Dedifferentiated amniotic fluid mesenchymal stem cell (primary cell): Measurements from ENCODE around the gene INPP5A.
"Not testable (repeated sequence)": the region's sequence is repeated elsewhere in the genome, so short reads cannot be mapped to it uniquely, and the experiment has no call there.

Experiments
- DNase-seq: peaks from one replicate; pipeline ENCODE4 v3.0.0-alpha.2; 2016; ENCODE audit errors: extremely low spot score

INPP5A gene

GRCh38 chr10:132562916-132563456 lies 25.4 kb downstream of the INPP5A start:
- DNase-seq = no peak

- no peak for DNase-seq
These were observed 26.1 kb downstream of the INPP5A start for GRCh38 chr10:132563485-132564248.

GRCh38 chr10:132564249-132564605 lies 26.6 kb downstream of the INPP5A start:
- no peak for DNase-seq

GRCh38 chr10:132564690-132565089 lies 27.1 kb downstream of the INPP5A start:
- DNase-seq = no peak

- DNase-seq = no peak
These were observed 28.1 kb downstream of the INPP5A start for GRCh38 chr10:132565516-132566209.

- no peak for DNase-seq
These were observed 29.3 kb downstream of the INPP5A start for GRCh38 chr10:132566892-132567291.

GRCh38 chr10:132570265-132570664 lies 32.7 kb downstream of the INPP5A start:
- DNase-seq = no peak

- no peak for DNase-seq
These were observed 33.4 kb downstream of the INPP5A start for GRCh38 chr10:132570771-132571649.

GRCh38 chr10:132571650-132572544 lies 34.3 kb downstream of the INPP5A start:
- no peak for DNase-seq

- DNase-seq = no peak
These were observed 35.0 kb downstream of the INPP5A start for GRCh38 chr10:132572545-132572937.

- not testable (repeated sequence) for DNase-seq
These were observed 35.4 kb downstream of the INPP5A start for GRCh38 chr10:132572946-132573345.

GRCh38 chr10:132574288-132574687 lies 36.7 kb downstream of the INPP5A start:
- DNase-seq = no peak

- DNase-seq = no peak
These were observed 37.3 kb downstream of the INPP5A start for GRCh38 chr10:132574783-132575319.

- peak; percentile 42 for DNase-seq
These were observed 38.0 kb downstream of the INPP5A start for GRCh38 chr10:132575320-132576201.

- DNase-seq = no peak
These were observed 39.2 kb downstream of the INPP5A start for GRCh38 chr10:132576671-132577349.

GRCh38 chr10:132577350-132578003 lies 39.9 kb downstream of the INPP5A start:
- no peak for DNase-seq

- no peak for DNase-seq
These were observed 40.8 kb downstream of the INPP5A start for GRCh38 chr10:132578287-132578951.
